Stimulated activated CD4-positive, alpha-beta T cell treated with anti-CD3 and anti-CD28 coated beads, TNF-alpha, amount 100 ng/mL, for 24 hours (primary cell): ENCODE data around the gene COL9A3.

Source experiments
- DNase-seq, 3 experiments: peaks; one replicate each; pipeline ENCODE4 v3.0.0-alpha.2; 2020; ENCODE audit warnings: low read depth in 3 of 3

The COL9A3 gene

DNA sequence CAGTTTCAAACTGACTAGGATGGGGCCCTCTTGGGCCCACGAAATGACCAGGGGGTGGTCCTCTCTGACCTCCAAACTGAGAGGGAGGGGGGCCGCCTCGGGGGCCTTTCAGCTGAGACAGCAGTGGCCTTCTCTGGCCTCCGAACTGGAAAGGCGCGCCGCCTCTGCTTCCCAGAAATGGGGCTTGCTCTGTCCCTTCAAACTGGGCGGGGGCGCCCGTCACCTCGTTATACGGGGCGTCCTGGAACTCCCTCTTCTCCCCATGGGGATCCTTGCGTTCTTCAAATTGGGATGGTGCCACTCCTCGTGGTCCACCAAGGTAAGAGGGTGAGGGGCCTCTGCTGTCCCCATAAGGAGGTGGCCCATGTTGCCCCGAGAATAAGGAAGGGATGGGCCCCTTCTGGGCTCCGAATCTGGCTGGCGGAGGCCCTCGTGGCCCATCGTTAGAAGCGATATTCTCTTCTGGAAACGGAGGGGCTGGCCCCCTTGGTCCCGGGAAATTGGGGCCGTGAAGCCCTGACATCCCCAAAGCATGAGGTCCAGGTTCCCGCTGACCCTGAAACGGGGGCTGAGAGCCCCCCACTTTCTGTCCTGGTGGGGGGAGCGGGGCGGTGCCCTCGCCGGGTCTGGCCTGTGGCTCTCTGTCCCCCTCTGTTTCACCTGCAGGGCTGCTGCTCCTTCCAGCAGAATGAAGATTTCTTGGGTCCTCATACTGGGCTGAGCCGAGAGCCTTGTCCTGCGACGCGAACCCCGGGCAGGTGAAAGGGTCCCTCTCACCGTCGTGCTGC is 63.5 kb downstream of the COL9A3 start:
- DNase-seq = no peak

GRCh38 chr20:62880935-62881661 is 64.2 kb downstream of the COL9A3 start:
- no peak for DNase-seq

DNA sequence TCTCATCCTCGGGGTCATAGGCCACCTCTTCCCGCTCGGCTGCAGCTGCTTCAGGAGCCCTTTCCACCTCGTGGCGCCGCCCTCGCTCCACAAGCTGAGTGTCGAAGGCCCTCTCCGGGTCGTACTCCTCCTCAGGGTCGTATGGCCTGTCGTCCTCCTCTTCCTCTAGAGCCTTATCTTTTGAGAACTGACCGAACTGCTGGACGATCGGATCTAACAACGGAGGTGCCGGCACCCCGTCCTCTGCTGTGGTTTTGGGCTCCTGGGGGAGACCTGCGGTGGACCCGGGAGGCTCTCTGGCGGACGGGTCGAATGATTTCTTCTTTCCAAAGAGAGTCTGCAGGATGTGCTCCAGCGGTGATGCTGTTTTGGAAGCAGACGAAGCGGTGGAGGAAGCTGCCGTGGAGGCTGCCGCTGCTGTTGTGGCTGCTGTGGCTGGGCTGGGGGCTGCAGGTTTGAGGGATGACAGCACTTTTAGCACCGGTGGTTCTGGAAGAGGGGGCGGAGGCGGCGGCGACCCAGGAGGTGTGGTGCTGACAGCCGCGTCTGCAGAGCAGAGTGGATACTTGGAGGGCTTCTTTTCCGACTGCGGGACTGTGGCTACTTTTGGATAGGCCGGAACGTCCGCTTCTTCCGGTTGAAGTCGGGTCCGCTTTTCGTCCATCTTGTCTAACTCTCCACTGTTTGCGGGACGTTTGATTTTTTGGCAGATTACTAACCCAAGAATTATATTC is 65.0 kb downstream of the COL9A3 start:
- no peak for DNase-seq

GRCh38 chr20:62882426-62882825 is 65.6 kb downstream of the COL9A3 start:
- no peak for DNase-seq

GRCh38 chr20:62884556-62884955 is 67.7 kb downstream of the COL9A3 start:
- DNase-seq = no peak

DNA sequence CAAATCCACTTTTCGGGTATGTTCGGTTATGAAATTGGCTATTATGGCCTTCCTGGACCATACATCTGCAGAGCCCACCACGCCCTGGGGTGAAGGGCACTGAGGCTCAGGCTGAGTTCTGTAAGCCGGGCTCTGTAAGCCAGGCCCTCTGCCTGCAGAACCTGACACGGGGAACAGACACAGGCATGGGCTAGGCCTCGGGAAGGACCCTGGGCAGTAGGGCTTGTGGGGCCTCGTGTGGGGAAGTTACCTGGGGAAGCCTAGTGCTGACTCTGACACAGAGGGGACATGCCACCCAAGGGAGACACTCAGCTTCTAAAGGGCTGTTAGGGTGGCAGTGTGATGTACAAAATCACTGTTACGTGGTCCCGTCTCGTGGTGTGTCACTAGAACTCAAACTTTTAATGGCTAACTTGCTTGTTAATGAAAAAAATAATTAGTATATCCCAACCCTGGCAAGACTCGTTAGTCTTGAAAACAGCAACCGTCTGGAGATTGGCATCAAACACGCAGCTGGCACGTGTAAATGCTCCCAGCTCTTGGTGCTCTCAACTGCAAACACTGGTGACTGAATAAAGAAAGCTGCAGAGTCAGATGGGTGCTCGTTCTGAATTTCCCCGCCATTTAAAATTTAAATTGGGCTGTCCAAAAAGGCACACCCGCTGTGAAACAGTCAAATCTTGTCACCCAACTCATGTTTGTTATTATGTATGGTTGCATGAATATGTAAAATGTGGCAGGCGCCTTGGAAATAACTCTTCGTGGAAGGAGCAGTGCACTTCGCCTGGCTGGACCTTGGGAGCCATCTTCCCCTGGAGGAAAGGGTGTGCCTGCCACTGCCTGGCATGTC is 68.4 kb downstream of the COL9A3 start:
- no peak for DNase-seq

GRCh38 chr20:62885896-62886708 is 69.3 kb downstream of the COL9A3 start:
- DNase-seq = no peak

- no peak for DNase-seq
Measured at GRCh38 chr20:62886709-62887058, 69.8 kb downstream of the COL9A3 start.

DNA sequence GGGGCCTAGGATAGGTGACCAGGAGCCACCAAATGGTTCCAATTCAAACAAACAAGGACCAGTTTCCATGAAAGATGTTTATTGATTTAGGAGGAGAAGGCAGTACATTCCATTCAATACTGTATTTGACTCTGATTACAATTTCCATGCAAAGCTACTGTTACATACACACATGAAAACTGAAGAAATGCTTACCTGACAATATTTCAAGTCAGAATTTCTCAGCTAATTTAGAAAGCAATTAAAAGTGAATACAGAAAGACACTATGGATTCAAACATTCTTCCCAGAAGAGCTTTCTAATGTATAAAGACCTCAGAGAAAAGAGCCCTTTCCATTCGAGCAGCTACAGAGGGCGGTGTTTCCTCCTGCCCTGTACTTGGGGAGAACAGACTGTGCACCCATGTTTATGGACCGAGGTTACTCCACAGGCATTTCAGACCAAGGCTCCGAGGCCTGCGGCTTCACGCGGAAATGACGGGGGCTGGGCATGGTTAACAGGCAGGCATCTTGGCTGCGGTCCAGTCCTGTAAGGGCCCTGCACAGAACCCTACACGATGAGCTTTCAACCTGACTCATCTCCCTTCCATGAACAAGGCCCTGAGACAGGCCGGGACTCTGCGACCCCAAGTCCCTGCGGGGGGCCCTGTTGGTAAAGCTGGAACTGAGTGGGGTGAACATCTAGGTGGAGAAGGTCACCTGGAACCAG is 70.5 kb downstream of the COL9A3 start:
- DNase-seq = no peak

DNA sequence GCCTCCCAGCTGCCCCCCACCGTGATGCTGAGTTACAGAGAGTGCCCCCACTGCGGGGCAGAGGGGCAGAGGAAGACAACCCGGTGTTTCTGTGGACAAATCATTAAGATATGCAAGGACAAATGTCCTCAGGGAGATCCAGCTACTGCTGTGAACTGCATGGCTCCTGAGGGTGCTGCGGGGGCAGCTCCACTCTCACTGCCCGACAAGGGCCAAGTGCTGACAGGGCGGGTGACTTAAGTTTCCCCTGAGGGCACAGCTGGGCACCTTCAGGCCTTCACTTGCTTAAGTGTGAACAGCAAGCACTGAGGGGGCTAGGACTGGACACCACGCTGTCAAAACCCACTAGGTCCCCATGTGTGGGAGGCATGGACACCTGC is 71.0 kb downstream of the COL9A3 start:
- no peak for DNase-seq

- DNase-seq = no peak
Measured at GRCh38 chr20:62888406-62888805, 71.6 kb downstream of the COL9A3 start.

DNA sequence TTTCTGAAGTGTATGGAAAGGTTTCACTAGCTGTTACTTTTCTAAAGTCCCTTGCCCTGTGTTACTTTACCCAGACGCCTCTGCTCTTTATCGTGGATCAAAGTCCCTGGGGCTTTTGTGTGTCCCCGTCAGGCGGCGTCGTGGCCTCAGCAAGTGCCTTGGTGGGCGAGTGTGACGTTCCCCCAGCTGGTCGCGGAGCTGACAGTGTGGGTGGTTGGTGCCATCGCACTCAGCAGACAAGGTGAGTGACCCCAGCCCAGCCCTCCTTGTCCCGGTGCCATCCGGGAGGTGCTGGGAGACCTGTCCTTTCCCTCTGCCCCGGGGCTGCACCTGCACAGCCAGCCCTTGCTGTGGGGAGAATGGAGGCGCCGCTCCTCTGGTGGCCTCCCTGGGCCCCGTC is 72.1 kb downstream of the COL9A3 start:
- no peak for DNase-seq

DNA sequence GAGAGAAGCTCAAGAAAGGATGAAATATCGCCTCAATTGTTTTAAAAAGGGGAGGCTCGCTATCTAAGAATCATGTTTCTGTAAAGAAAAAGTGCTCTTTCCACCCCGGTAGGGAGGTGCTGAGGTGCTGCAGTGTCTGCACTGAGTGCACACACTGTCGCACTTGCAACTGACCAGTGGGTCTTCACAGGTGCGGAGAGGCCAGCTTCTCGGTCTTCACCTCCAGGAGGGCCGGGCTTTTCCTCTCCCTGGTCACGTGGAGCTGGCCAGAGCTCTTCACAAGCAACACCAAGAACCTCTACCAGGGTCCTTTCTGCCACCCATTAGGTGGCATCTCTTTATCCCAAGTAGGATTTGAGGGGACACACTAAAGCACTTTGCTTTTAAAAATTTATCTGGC is 72.6 kb downstream of the COL9A3 start:
- DNase-seq = no peak

- no peak for DNase-seq
Measured at GRCh38 chr20:62889871-62890270, 73.0 kb downstream of the COL9A3 start.

DNA sequence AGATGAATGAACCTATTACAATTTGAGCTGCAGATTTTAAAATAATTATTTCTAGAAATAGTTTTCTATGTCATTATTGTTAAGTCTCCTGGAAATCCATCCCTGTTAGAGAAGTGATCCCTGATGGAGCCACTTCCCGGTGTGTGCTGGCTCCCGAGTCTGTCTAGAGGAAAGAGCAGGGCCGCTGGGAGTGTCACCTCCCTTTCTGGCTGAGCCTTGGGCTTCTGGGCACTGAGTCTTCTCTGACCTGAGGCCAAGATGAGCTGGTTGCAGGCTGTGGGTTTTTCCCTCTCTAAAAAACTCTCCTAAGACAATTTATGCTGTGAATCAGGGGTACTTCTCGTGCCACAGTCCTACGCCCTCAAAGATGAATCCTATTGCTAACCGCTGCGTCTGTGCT is 73.6 kb downstream of the COL9A3 start:
- DNase-seq = no peak
